Pancreas (tissue), 10 donors: ENCODE data around the gene GCN1. TPM values are rescaled to one million over a fixed set of nuclear protein-coding genes. Genes with fewer than 3 reads are reported as not detected.

Source experiments
- ATAC-seq, 4 donors: fragments of 200-7000 bp; cut with Tn5 transposase; one replicate each; pipeline versions ENCODE4 v1.8.0 to v1.9.1; 2020; ENCODE audit warnings: mild to moderate bottlenecking in 4 of 4, moderate library complexity in 4 of 4
- DNase-seq, 6 donors: peaks; one replicate each; pipeline ENCODE4 v3.0.0-alpha.2; 2020
- FAIRE-seq: peaks from 2 replicates; lab custom pipeline; 2012; peaks lifted over from hg19 to GRCh38; lab: Jason Lieb, UNC
- H3K27ac ChIP-seq, 4 donors: fragments of 200-600 bp; sonication (generic); 1 replicate in 3 of 4; 2 replicates in 1 of 4; pipeline versions ENCODE4 v1.5.0 to v1.8.0; 2020
- H3K27me3 ChIP-seq, 4 donors: fragments of 200-600 bp; one replicate each; pipeline ENCODE4 v1.8.0; 2021
- H3K36me3 ChIP-seq, 3 donors: fragments of 200-600 bp; sonication (generic) in 1 of 3; one replicate each; pipeline versions ENCODE4 v1.5.0 to v1.8.0; 2020 to 2021
- H3K4me1 ChIP-seq, 3 donors: fragments of 200-600 bp; one replicate each; pipeline ENCODE4 v1.8.0; 2021
- H3K4me3 ChIP-seq, 4 donors: fragments of 200-600 bp; sonication (generic) in 2 of 4; one replicate each; pipeline versions ENCODE4 v1.5.0 to v1.8.0; 2020 to 2021
- H3K9me3 ChIP-seq, 4 donors: fragments of 200-600 bp; one replicate each; pipeline ENCODE4 v1.8.0; 2021
- CTCF ChIP-seq, 4 donors: fragments of 200-600 bp; sonication (generic) in 3 of 4; IDR thresholded peaks; one replicate each; pipeline versions ENCODE4 v1.5.0 to v1.8.0; 2021; ENCODE audit warnings: antibody characterized with exemption in 4 of 4
- WGBS, 2 donors: extraction: QIAGEN DNeasy Blood & Tissue Kit; methylation state at CpG; one replicate each; pipeline ENCODE4 v1.1.7; 2013; 5-methylcytosine and 5-hydroxymethylcytosine counted together
- intact Hi-C, 3 donors: fragments of 100-400 bp; cut with DNase I; formaldehyde crosslinking; loops; one replicate each; pipeline versions ENCODE4 v1.11.1 to v1.14.2; 2022
- polyA plus RNA-seq, 2 donors: library from polyadenylated mRNA; stranded (reverse); fragments of 200-250 nt; gene quantifications; one replicate each; pipeline ENCODE4 v1.2.3, GENCODE V29; 2013
- total RNA-seq, 6 donors: library from RNA; stranded (reverse); fragmentation: NEBNext Ultra II Directional in 4 of 6; extraction: Animal tissue kit (Norgen Biotek cat#: 25700) in 4 of 6; gene quantifications; one replicate each; pipeline versions ENCODE4 v1.2.1 to v1.2.4, GENCODE V29; 2021 to 2023
- donor health status: healthy with polysubstance abuse.
- donor health status: DM: no; HTN: no; CAD: no; lungs with moderate emphysema.
- donor health status: DM: no; HTN: no; CAD: no.
- donor health status: control.
- donor health status: control.
- donor health status: Bipolar disorder and iron deficiency.
- donor health status: DM: yes; HTN: yes; CAD: no.
- donor health status: DM: no; HTN: no; CAD: no.
- donor health status: DM: no; HTN: no; CAD: no.
- donor health status: DM: yes; HTN: yes; CAD: no.

Gene GCN1
- total and polyA plus RNA-seq, 8 donors, result 18.9 to 54.1 (median 37.7) TPM

GRCh38 chr12:120159509-120160237 lies 34.8 kb downstream of the GCN1 start:
- Histone ChIP-seq H3K4me3 (no peak overlapping the region), H3K27ac (no peak overlapping the region), H3K27me3 (no peaks in the 10 kb centered on the region), H3K9me3 (no peaks in the 10 kb centered on the region), H3K36me3 (peaks cover 11 to 81% (median 53%) of the 10 kb centered on the region in 3 donors), H3K4me1 (no peaks in the 10 kb centered on the region)
- ATAC-seq (peak in 1 of 4 donors; percentile 23), FAIRE-seq (no peak), DNase-seq (no peak)
- no peak for TF ChIP-seq CTCF (IDR thresholded peaks at IDR 0.05)
- WGBS, 2 donors, result 93 to 95% methylated on average over 12 of the region's 12 CpGs
- intact Hi-C loops, result no loop called here

GRCh38 chr12:120158351-120158750 lies 36.2 kb downstream of the GCN1 start:
- no peak for DNase-seq
- H3K27me3 ChIP-seq, result no peaks in the 10 kb centered on the region
- H3K27ac ChIP-seq, result no peak overlapping the region
- WGBS, 2 donors, result 95 to 97% methylated on average over 10 of the region's 10 CpGs
- no peak for FAIRE-seq
- no peaks in the 10 kb centered on the region for H3K4me1 ChIP-seq
- no peak for TF ChIP-seq CTCF (IDR thresholded peaks at IDR 0.05)
- ATAC-seq, result no peak
- H3K9me3 ChIP-seq, result no peaks in the 10 kb centered on the region
- H3K4me3 ChIP-seq, result no peak overlapping the region
- peaks cover 11 to 81% (median 60%) of the 10 kb centered on the region in 3 donors for H3K36me3 ChIP-seq
- intact Hi-C loops, result no loop called here

- FAIRE-seq (no peak), ATAC-seq (no peak), DNase-seq (no peak)
- Histone ChIP-seq H3K4me1 (no peaks in the 10 kb centered on the region), H3K27ac (no peak overlapping the region), H3K36me3 (peaks cover 11 to 81% (median 59%) of the 10 kb centered on the region in 3 donors), H3K9me3 (no peaks in the 10 kb centered on the region), H3K4me3 (no peak overlapping the region), H3K27me3 (no peaks in the 10 kb centered on the region)
- no peak for TF ChIP-seq CTCF (IDR thresholded peaks at IDR 0.05)
- intact Hi-C loops, result no loop called here
- WGBS, 2 donors, result 89% methylated on average over 11 of the region's 11 CpGs
Observed at GRCh38 chr12:120157678-120158077, 36.8 kb downstream of the GCN1 start.

GRCh38 chr12:120156315-120157259 lies 37.9 kb downstream of the GCN1 start:
- no peak overlapping the region for H3K27ac ChIP-seq
- no peak for TF ChIP-seq CTCF (IDR thresholded peaks at IDR 0.05)
- WGBS, 2 donors, result 92 to 93% methylated on average over 22 of the region's 22 CpGs
- no peaks in the 10 kb centered on the region for H3K4me1 ChIP-seq
- no peaks in the 10 kb centered on the region for H3K9me3 ChIP-seq
- peaks cover 6 to 76% (median 49%) of the 10 kb centered on the region in 3 donors for H3K36me3 ChIP-seq
- intact Hi-C loops, result no loop called here
- ATAC-seq (no peak), DNase-seq (no peak), FAIRE-seq (no peak)
- no peak overlapping the region for H3K4me3 ChIP-seq
- H3K27me3 ChIP-seq, result no peaks in the 10 kb centered on the region
